Measurements from ENCODE around the gene KLF15. TPM values are rescaled to one million over a fixed set of nuclear protein-coding genes. Genes with fewer than 3 reads are reported as not detected.
A peak's percentile ranks its signal among the peaks of the same experiment; 100 is the strongest.

Gene KLF15
- total and polyA plus RNA-seq, 2 experiments from 2014 or later = 3.5 to 19.8 TPM

DNA sequence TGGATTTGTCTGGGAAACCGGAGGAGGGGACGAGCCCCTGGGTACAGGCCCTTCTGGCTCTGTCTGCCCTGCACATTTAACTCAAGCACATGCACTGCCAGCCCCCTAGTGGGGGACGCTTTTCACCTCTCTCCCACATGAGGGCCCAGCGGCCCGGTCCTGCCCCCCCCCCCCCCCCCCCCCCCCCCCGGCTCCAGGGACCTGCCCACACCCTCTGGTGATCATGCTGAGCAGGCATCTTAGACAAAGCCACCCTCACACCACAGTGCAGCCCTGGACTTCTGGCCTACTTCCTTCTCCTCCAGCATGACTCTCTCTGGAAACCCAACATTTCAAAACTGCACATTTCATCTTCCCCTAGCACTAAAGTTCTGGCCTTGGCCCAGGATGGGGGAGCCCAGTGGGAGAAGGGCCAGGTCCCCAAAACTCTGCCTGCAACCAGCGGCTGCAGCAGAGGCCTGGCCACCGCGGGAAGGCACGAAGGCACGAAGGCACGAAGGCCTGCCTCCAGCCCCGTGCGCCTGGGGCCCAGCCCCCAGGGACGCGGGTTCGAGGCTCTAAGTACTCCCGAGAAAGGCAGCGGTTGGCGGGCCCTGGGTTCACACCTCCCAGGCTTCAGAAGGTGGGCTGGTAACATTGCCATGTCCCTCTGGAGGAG lies 14.1 kb downstream of the KLF15 start:
- Mint-ChIP-seq H3K4me1 (peaks cover 4% of the 10 kb centered on the region), H3K27me3 (ENCODE audit: insufficient read depth, low read depth, poor library complexity) (peaks cover 22% of the 10 kb centered on the region), H3K9me3 (no peaks in the 10 kb centered on the region), H3K27ac (no peak overlapping the region), H3K4me3 (no peak overlapping the region), H3K36me3 (ENCODE audit: low read depth) (peaks cover 10% of the 10 kb centered on the region; the same call in 2 of the 3 replicates)
- H3K4me3 ChIP-seq = no peak overlapping the region
- DNase-seq (ENCODE audit: low spot score) (peak; percentile 61), ATAC-seq (peak; percentile 68)
- H3K36me3 ChIP-seq (ENCODE audit: insufficient read depth) = no peaks in the 10 kb centered on the region
- no peak overlapping the region for H3K27ac ChIP-seq (ENCODE audit: low read depth)
- no peaks in the 10 kb centered on the region for H3K9me2 ChIP-seq (ENCODE audit: insufficient read depth)
- no peaks in the 10 kb centered on the region for H3F3A ChIP-seq (replicated peaks; ENCODE audit: low read depth)
- H3K79me2 ChIP-seq (replicated peaks; ENCODE audit: insufficient read depth) = no peaks in the 10 kb centered on the region
- no peaks in the 10 kb centered on the region for H4K20me1 ChIP-seq (replicated peaks; ENCODE audit: insufficient read depth)
- no peak overlapping the region for H2AFZ ChIP-seq
- TF ChIP-seq ZNF331 (CRISPR knock-in tag; IDR thresholded peaks at IDR 0.05; ENCODE audit: low read depth) = no peak
- TF ChIP-seq, protein P1, sequence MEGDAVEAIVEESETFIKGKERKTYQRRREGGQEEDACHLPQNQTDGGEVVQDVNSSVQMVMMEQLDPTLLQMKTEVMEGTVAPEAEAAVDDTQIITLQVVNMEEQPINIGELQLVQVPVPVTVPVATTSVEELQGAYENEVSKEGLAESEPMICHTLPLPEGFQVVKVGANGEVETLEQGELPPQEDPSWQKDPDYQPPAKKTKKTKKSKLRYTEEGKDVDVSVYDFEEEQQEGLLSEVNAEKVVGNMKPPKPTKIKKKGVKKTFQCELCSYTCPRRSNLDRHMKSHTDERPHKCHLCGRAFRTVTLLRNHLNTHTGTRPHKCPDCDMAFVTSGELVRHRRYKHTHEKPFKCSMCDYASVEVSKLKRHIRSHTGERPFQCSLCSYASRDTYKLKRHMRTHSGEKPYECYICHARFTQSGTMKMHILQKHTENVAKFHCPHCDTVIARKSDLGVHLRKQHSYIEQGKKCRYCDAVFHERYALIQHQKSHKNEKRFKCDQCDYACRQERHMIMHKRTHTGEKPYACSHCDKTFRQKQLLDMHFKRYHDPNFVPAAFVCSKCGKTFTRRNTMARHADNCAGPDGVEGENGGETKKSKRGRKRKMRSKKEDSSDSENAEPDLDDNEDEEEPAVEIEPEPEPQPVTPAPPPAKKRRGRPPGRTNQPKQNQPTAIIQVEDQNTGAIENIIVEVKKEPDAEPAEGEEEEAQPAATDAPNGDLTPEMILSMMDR (conservative IDR thresholded peaks at IDR 0.05; ENCODE audit: low read depth in 2 of 2) = peak in 1 of 2 experiments; percentile 46; a peak in 2 of 4 replicates
- no peaks in the 10 kb centered on the region for H3K27me3 ChIP-seq (ENCODE audit: insufficient read depth)
- no peak overlapping the region for H3K4me2 ChIP-seq
- no peaks in the 10 kb centered on the region for H3K4me1 ChIP-seq (ENCODE audit: insufficient read depth)

DNA sequence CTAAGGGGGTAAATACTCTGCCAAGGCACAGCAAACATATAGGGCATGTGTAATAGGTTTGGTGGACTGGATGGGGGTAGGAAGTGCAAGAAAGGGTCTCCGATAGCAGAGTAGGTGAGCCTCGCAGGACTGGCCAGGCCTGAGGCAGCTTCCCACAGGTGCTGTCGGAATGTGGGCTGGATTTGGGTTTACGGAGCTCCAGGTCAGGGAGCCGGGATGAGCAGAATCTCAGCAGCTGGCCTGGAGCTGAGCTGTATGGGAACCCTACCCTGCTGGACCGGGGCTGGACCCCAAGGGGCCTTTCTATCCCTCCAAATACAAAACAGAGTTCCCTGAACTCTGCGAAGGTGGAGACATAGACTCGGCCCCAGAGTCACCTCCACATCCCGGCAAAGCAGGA lies 15.0 kb downstream of the KLF15 start:
- no peaks in the 10 kb centered on the region for H3F3A ChIP-seq (replicated peaks; ENCODE audit: low read depth)
- no peaks in the 10 kb centered on the region for H3K9me2 ChIP-seq (ENCODE audit: insufficient read depth)
- no peak overlapping the region for H3K27ac ChIP-seq (ENCODE audit: low read depth)
- no peak overlapping the region for H2AFZ ChIP-seq
- peak; percentile 11 for ATAC-seq
- H3K9me3 Mint-ChIP-seq = no peaks in the 10 kb centered on the region
- peaks cover 7% of the 10 kb centered on the region; the same call in 2 of the 3 replicates for H3K36me3 Mint-ChIP-seq (ENCODE audit: low read depth)
- peaks cover 3% of the 10 kb centered on the region for H3K4me1 Mint-ChIP-seq
- H3K4me2 ChIP-seq = no peak overlapping the region
- H4K20me1 ChIP-seq (replicated peaks; ENCODE audit: insufficient read depth) = no peaks in the 10 kb centered on the region
- no peaks in the 10 kb centered on the region for H3K36me3 ChIP-seq (ENCODE audit: insufficient read depth)
- no peak overlapping the region for H3K4me3 Mint-ChIP-seq
- H3K79me2 ChIP-seq (replicated peaks; ENCODE audit: insufficient read depth) = no peaks in the 10 kb centered on the region
- no peaks in the 10 kb centered on the region for H3K27me3 ChIP-seq (ENCODE audit: insufficient read depth)
- no peaks in the 10 kb centered on the region for H3K4me1 ChIP-seq (ENCODE audit: insufficient read depth)
- DNase-seq (ENCODE audit: low spot score) = no peak
- H3K27ac Mint-ChIP-seq = no peak overlapping the region
- H3K4me3 ChIP-seq = no peak overlapping the region
- H3K27me3 Mint-ChIP-seq (ENCODE audit: insufficient read depth, low read depth, poor library complexity) = peaks cover 19% of the 10 kb centered on the region
- TF ChIP-seq ZNF114 (CRISPR knock-in tag; IDR thresholded peaks at IDR 0.05) = no peak
- no peak for TF ChIP-seq NANOG (IDR thresholded peaks at IDR 0.05; ENCODE audit: borderline replicate concordance)
- TF ChIP-seq EZH2phosphoT487 (IDR thresholded peaks at IDR 0.05; ENCODE audit: unreplicated experiment) = no peak
- no peak for TF ChIP-seq EZH2 (IDR thresholded peaks at IDR 0.05; ENCODE audit: low read depth, unreplicated experiment)
- TF ChIP-seq ZNF331 (CRISPR knock-in tag; IDR thresholded peaks at IDR 0.05; ENCODE audit: low read depth) = no peak
- TF ChIP-seq, protein P2, sequence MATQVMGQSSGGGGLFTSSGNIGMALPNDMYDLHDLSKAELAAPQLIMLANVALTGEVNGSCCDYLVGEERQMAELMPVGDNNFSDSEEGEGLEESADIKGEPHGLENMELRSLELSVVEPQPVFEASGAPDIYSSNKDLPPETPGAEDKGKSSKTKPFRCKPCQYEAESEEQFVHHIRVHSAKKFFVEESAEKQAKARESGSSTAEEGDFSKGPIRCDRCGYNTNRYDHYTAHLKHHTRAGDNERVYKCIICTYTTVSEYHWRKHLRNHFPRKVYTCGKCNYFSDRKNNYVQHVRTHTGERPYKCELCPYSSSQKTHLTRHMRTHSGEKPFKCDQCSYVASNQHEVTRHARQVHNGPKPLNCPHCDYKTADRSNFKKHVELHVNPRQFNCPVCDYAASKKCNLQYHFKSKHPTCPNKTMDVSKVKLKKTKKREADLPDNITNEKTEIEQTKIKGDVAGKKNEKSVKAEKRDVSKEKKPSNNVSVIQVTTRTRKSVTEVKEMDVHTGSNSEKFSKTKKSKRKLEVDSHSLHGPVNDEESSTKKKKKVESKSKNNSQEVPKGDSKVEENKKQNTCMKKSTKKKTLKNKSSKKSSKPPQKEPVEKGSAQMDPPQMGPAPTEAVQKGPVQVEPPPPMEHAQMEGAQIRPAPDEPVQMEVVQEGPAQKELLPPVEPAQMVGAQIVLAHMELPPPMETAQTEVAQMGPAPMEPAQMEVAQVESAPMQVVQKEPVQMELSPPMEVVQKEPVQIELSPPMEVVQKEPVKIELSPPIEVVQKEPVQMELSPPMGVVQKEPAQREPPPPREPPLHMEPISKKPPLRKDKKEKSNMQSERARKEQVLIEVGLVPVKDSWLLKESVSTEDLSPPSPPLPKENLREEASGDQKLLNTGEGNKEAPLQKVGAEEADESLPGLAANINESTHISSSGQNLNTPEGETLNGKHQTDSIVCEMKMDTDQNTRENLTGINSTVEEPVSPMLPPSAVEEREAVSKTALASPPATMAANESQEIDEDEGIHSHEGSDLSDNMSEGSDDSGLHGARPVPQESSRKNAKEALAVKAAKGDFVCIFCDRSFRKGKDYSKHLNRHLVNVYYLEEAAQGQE (IDR thresholded peaks at IDR 0.05; ENCODE audit: unreplicated experiment) = no peak
- TF ChIP-seq JUNB (IDR thresholded peaks at IDR 0.05; ENCODE audit: unreplicated experiment) = no peak
- no peak for TF ChIP-seq STAT1 (IDR thresholded peaks at IDR 0.05; ENCODE audit: unreplicated experiment)
- TF ChIP-seq POLR2AphosphoS5 (IDR thresholded peaks at IDR 0.05; ENCODE audit: low read depth) = no peak
